ENCODE data around the gene ZNF750.

GRCh38 chr17:82789051-82789592, 50.7 kb downstream of the ZNF750 start:
- TF ChIP-seq EZH2 (IDR thresholded peaks at IDR 0.05; ENCODE audit: low read length) (no peak), CTCF (optimal IDR thresholded peaks at IDR 0.05 in 1 of 3, IDR thresholded peaks at IDR 0.05 in 1 of 3, conservative IDR thresholded peaks at IDR 0.05 in 1 of 3; ENCODE audit: extremely low read depth in 1 of 3, insufficient read depth in 2 of 3, low read length in 3 of 3) (no peak)

All from keratinocyte (primary cell).